HepG2 (cell line): Measurements from ENCODE around the gene CDH13. TPM values are rescaled to one million over a fixed set of nuclear protein-coding genes. Genes with fewer than 3 reads are reported as not detected.

ENCODE experiments used
- GABPB1 ChIP-seq: IDR thresholded peaks from 2 replicates; pipeline ENCODE4 v1.6.1; 2016; ENCODE audit warnings: mild to moderate bottlenecking, missing genetic modification reagents, moderate library complexity, missing compliant biosample characterization
- GMEB2 ChIP-seq: IDR thresholded peaks from 2 replicates; pipeline ENCODE4 v1.6.1; 2016; ENCODE audit warnings: missing biosample characterization, missing genetic modification reagents, low read depth
- IKZF5 ChIP-seq: IDR thresholded peaks from 2 replicates; pipeline ENCODE4 v1.6.1; 2018; ENCODE audit warnings: missing genetic modification reagents, mild to moderate bottlenecking, missing compliant biosample characterization
- RNF219 ChIP-seq: sonication (generic); formaldehyde crosslinking; IDR thresholded peaks from 2 replicates; pipeline ENCODE4 v1.5.0; 2020; ENCODE audit warnings: mild to moderate bottlenecking, missing genetic modification reagents
- SRSF4 ChIP-seq: fragments of 200-400 bp; formaldehyde crosslinking; IDR thresholded peaks from one replicate; pipeline ENCODE4 v1.6.1; 2018; ENCODE audit warnings: mild to moderate bottlenecking, low read depth, low read length, moderate library complexity; ENCODE audit not compliant: poor library complexity, severe bottlenecking
- THRA ChIP-seq: sonication (generic); formaldehyde crosslinking; IDR thresholded peaks from 2 replicates; pipeline ENCODE4 v1.4.0; 2020; ENCODE audit warnings: missing genetic modification reagents, borderline replicate concordance
- ZEB1 ChIP-seq: IDR thresholded peaks from 2 replicates; pipeline ENCODE4 v1.6.1; 2012; ENCODE audit warnings: mild to moderate bottlenecking, low read depth, inconsistent platforms; ENCODE audit not compliant: insufficient replicate concordance
- ZNF556 ChIP-seq: sonication (generic); formaldehyde crosslinking; IDR thresholded peaks from 2 replicates; pipeline ENCODE4 v1.4.0; 2020; ENCODE audit warnings: mild to moderate bottlenecking, missing genetic modification reagents, borderline replicate concordance
- ZNF557 ChIP-seq: sonication (generic); formaldehyde crosslinking; IDR thresholded peaks from 2 replicates; pipeline ENCODE4 v1.4.0; 2020; ENCODE audit warnings: missing genetic modification reagents
- ZNF609 ChIP-seq: sonication (generic); formaldehyde crosslinking; IDR thresholded peaks from 2 replicates; pipeline ENCODE4 v1.4.0; 2020; ENCODE audit warnings: mild to moderate bottlenecking, missing genetic modification reagents, borderline replicate concordance
- ZNF7 ChIP-seq: IDR thresholded peaks from 2 replicates; pipeline ENCODE4 v1.6.1; 2016; ENCODE audit warnings: missing biosample characterization, missing genetic modification reagents
- polyA plus RNA-seq, 8 experiments: library from polyadenylated mRNA; depleted of rRNA in 3 of 8; stranded (reverse) in 7 of 8; unstranded in 1 of 8; fragments of >200 nt; fragmentation: Illumina TruSeq in 4 of 8; extraction: Trizol in 4 of 8; gene quantifications; 2 replicates each; pipeline versions ENCODE4 v1.2.1 to v1.2.3, GENCODE V29; 2011 to 2016; ENCODE audit warnings: low read depth in 4 of 8, missing spikeins in 1 of 8, mixed read lengths in 1 of 8; ENCODE audit not compliant: insufficient read depth in 1 of 8
- total RNA-seq, 5 experiments: library from RNA; depleted of rRNA; stranded (reverse); fragments of >200 nt; fragmentation: Illumina TruSeq; extraction: Trizol; gene quantifications; 2 replicates each; pipeline ENCODE4 v1.2.3, GENCODE V29; 2016; ENCODE audit warnings: low read depth in 1 of 5
- TF ChIP-seq, protein P1 (sequence below): sonication (generic); formaldehyde crosslinking; IDR thresholded peaks from 2 replicates; pipeline ENCODE4 v1.4.0; 2020; ENCODE audit warnings: mild to moderate bottlenecking, low read depth, missing genetic modification reagents

The CDH13 gene
- total and polyA plus RNA-seq, 2 of the 13 experiments (the other 11 are each of a cell fraction or from before 2014, with no cell fraction given) = not detected

DNA sequence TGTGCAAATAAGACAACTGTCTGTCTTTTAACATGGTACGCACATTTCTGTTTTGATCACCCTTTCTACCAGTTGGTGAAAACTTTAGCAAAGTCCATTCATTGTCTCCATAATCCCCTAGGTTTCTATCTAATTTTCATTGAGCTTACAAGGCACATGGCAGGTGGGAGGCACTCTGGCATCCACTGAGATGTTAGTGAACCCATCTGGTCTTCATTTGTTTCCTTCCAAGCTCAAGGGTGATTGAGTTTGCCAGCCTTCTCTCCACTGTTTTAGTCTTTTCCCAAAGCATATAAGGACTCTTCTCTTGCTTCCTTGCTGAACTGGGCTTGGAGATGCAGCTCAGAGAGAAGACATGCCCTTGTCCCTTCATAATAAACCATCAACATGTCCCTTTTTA is 179.1 kb downstream of the CDH13 start (continued):
- TF ChIP-seq SRSF4 (no peak), GMEB2 (CRISPR knock-in tag) (no peak), THRA (CRISPR knock-in tag) (no peak), RNF219 (no peak), IKZF5 (CRISPR knock-in tag) (no peak), ZEB1 (no peak), ZNF609 (CRISPR knock-in tag) (no peak), ZNF557 (CRISPR knock-in tag) (no peak), GABPB1 (CRISPR knock-in tag) (no peak), ZNF556 (CRISPR knock-in tag) (no peak), ZNF7 (CRISPR knock-in tag) (no peak)
- TF ChIP-seq, protein P1, sequence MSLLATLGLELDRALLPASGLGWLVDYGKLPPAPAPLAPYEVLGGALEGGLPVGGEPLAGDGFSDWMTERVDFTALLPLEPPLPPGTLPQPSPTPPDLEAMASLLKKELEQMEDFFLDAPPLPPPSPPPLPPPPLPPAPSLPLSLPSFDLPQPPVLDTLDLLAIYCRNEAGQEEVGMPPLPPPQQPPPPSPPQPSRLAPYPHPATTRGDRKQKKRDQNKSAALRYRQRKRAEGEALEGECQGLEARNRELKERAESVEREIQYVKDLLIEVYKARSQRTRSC (CRISPR knock-in tag) = no peak
